Hepatocyte (in vitro differentiated cells): ENCODE data around the gene CST7.

Experiments used
- EZH2phosphoT487 ChIP-seq: fragments of 200-600 bp; sonication (generic); IDR thresholded peaks from one replicate; pipeline ENCODE4 v1.6.1; 2018; ENCODE audit warnings: antibody characterized with exemption, mild to moderate bottlenecking, low read depth, moderate library complexity; ENCODE audit not compliant: unreplicated experiment, severe bottlenecking
- TF ChIP-seq, protein P1 (sequence below): fragments of 200-600 bp; sonication (generic); IDR thresholded peaks from 2 replicates; pipeline ENCODE4 v1.5.1; 2016; ENCODE audit warnings: antibody characterized with exemption, mild to moderate bottlenecking; ENCODE audit not compliant: poor library complexity

DNA sequence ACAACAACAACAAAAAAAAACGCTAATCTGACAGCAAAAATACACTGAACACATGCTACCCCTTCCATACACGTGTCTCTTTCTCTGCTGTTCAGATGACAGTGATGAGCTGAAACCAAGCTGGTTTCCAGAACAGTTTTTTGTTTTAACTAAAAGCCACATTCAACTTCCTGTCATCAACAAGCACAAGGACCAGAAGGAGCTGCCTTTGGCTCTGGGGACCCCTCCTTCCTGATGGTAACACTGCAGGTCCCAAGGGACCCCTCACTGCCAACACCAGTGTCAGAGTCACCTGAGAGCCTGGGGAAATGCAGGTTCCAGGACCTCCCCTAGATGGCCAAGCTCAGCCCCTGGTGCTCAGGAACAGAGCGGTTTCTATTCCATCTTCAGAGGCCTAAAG is 6.0 kb downstream of the CST7 start:
- TF ChIP-seq, protein P1, sequence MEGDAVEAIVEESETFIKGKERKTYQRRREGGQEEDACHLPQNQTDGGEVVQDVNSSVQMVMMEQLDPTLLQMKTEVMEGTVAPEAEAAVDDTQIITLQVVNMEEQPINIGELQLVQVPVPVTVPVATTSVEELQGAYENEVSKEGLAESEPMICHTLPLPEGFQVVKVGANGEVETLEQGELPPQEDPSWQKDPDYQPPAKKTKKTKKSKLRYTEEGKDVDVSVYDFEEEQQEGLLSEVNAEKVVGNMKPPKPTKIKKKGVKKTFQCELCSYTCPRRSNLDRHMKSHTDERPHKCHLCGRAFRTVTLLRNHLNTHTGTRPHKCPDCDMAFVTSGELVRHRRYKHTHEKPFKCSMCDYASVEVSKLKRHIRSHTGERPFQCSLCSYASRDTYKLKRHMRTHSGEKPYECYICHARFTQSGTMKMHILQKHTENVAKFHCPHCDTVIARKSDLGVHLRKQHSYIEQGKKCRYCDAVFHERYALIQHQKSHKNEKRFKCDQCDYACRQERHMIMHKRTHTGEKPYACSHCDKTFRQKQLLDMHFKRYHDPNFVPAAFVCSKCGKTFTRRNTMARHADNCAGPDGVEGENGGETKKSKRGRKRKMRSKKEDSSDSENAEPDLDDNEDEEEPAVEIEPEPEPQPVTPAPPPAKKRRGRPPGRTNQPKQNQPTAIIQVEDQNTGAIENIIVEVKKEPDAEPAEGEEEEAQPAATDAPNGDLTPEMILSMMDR: no peak
- no peak for TF ChIP-seq EZH2phosphoT487
